GM06990 (cell line): ENCODE data around the gene EML6.

Experiments used
- DNase-seq: peaks from one replicate; pipeline ENCODE4 v3.0.0-alpha.2; 2011; ENCODE audit not compliant: insufficient read length; ENCODE audit errors: extremely low read depth
- H3K27me3 ChIP-seq: replicated peaks from 2 replicates; pipeline ENCODE4 v1.6.0; 2011; ENCODE audit warnings: low read length; ENCODE audit not compliant: control insufficient read depth, insufficient read depth
- H3K36me3 ChIP-seq: 2 replicates; pipeline ENCODE4 v1.5.1; 2011; ENCODE audit warnings: low read length; ENCODE audit not compliant: control insufficient read depth, insufficient read depth
- H3K4me3 ChIP-seq: replicated peaks from 2 replicates; pipeline ENCODE4 v1.5.1; 2011; ENCODE audit warnings: low read depth, mild to moderate bottlenecking, control low read depth, low read length
- CTCF ChIP-seq: IDR thresholded peaks from 2 replicates; pipeline ENCODE4 v1.5.1; 2011; ENCODE audit warnings: low read length, control low read depth, mild to moderate bottlenecking, inconsistent platforms; ENCODE audit not compliant: insufficient read depth, poor library complexity, severe bottlenecking

EML6 gene

GRCh38 chr2:54768772-54769428 lies 45.4 kb downstream of the EML6 start:
- Histone ChIP-seq H3K4me3 (no peak overlapping the region), H3K36me3 (no peaks in the 10 kb centered on the region), H3K27me3 (no peaks in the 10 kb centered on the region; the same call in 1 of the 2 replicates)
- no peak for TF ChIP-seq CTCF
- no peak for DNase-seq

DNA sequence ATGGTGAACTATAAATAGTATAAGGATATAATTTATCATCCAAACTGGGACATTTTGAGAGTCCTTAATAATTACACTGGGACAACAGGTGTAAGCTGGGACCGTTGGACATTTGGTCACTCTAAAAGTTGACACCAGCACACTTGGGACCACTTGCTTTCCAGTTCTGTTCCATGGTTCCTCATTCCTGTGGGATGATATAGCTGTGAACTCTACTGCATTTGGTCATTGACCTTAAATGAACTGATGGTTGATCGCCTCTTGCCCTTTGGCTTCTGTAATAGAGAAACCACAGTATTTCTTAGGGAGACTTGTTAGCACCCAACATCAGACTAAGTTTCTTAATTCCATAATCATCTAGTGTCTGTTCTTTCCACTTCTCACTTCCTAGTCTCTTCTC lies 46.7 kb downstream of the EML6 start:
- H3K36me3 ChIP-seq, result no peaks in the 10 kb centered on the region
- H3K4me3 ChIP-seq, result no peak overlapping the region
- no peak for TF ChIP-seq CTCF
- no peaks in the 10 kb centered on the region; the same call in 1 of the 2 replicates for H3K27me3 ChIP-seq
- DNase-seq, result no peak

DNA sequence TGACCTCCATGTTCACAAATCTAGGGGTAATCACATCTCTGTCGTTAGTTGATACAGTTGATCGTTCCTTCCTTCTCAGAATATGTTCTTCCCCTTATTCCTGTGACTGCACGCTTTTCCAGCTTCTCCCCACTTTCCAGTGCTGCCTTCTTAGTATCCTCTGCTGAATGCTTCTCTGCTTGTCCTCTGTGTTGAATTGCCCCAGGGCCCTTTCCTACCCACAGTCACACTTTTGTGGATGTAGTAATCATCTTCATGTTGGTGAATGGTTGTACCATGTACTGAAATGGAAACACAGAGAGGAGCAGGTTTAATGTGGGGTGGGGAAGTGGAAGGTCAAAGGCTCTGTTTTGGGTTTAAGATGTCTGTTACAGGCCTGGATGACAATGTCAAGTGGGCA lies 47.2 kb downstream of the EML6 start:
- no peaks in the 10 kb centered on the region for H3K36me3 ChIP-seq
- no peak for TF ChIP-seq CTCF

GRCh38 chr2:54771166-54771885 lies 47.9 kb downstream of the EML6 start:
- H3K36me3 ChIP-seq, result no peaks in the 10 kb centered on the region
- no peak overlapping the region for H3K4me3 ChIP-seq
- no peaks in the 10 kb centered on the region; the same call in 1 of the 2 replicates for H3K27me3 ChIP-seq
- no peak for DNase-seq
- TF ChIP-seq CTCF, result no peak

More for the DNA sequence above, 47.2 kb downstream of the EML6 start:
- Histone ChIP-seq H3K4me3 (no peak overlapping the region), H3K27me3 (no peaks in the 10 kb centered on the region; the same call in 1 of the 2 replicates)
- DNase-seq, result no peak

DNA sequence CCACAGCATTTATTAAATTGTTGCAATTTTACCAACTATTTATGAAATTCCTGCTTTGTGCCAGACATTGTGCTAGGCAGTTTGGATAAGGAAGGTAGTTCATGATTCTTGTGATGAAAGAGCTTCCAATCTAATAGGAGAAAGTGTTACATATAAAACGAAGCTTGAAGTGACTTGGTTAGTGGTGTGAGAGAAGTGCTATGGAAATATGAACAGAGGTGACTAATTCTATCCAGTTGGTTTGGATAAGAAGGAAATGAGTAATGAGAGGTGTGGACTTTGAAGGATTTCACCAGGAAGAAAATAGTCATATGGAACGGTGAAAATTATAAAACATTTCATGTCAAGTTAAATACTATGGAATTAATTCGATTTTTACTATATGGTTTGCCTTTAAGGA lies 48.6 kb downstream of the EML6 start:
- Histone ChIP-seq H3K27me3 (no peaks in the 10 kb centered on the region; the same call in 1 of the 2 replicates), H3K36me3 (no peaks in the 10 kb centered on the region), H3K4me3 (no peak overlapping the region)
- TF ChIP-seq CTCF, result no peak
- DNase-seq, result no peak
